Keratinocyte (primary cell): ENCODE data around the gene DNAI2.

Experiments
- EZH2 ChIP-seq: IDR thresholded peaks from one replicate; pipeline ENCODE4 v1.6.1; 2012; ENCODE audit warnings: inconsistent platforms, mild to moderate bottlenecking, low read length, moderate library complexity
- TF ChIP-seq, protein P1 (sequence below), 3 experiments: IDR thresholded peaks in 1 of 3; conservative IDR thresholded peaks in 1 of 3; optimal IDR thresholded peaks in 1 of 3; 2 replicates in 2 of 3; 3 replicates in 1 of 3; pipeline versions ENCODE3 to v1.5.1; 2011; ENCODE audit warnings: low read length in 3 of 3, mild to moderate bottlenecking in 3 of 3, moderate library complexity in 2 of 3, control low read depth in 1 of 3, inconsistent platforms in 1 of 3; ENCODE audit not compliant: insufficient read depth in 2 of 3; ENCODE audit errors: extremely low read depth in 1 of 3

- TF ChIP-seq, protein P1, sequence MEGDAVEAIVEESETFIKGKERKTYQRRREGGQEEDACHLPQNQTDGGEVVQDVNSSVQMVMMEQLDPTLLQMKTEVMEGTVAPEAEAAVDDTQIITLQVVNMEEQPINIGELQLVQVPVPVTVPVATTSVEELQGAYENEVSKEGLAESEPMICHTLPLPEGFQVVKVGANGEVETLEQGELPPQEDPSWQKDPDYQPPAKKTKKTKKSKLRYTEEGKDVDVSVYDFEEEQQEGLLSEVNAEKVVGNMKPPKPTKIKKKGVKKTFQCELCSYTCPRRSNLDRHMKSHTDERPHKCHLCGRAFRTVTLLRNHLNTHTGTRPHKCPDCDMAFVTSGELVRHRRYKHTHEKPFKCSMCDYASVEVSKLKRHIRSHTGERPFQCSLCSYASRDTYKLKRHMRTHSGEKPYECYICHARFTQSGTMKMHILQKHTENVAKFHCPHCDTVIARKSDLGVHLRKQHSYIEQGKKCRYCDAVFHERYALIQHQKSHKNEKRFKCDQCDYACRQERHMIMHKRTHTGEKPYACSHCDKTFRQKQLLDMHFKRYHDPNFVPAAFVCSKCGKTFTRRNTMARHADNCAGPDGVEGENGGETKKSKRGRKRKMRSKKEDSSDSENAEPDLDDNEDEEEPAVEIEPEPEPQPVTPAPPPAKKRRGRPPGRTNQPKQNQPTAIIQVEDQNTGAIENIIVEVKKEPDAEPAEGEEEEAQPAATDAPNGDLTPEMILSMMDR (optimal IDR thresholded peaks at IDR 0.05 in 1 of 3, IDR thresholded peaks at IDR 0.05 in 1 of 3, conservative IDR thresholded peaks at IDR 0.05 in 1 of 3; ENCODE audit: extremely low read depth in 1 of 3, insufficient read depth in 2 of 3, low read length in 3 of 3): no peak
- no peak for TF ChIP-seq EZH2
Measured at GRCh38 chr17:74243013-74243755, 30.9 kb upstream of the DNAI2 start.
